ENCODE measurements around the gene PHF14. TPM values are rescaled to one million over a fixed set of nuclear protein-coding genes. Genes with fewer than 3 reads are reported as not detected.
"Not testable (repeated sequence)": the region's sequence is repeated elsewhere in the genome, so short reads cannot be mapped to it uniquely, and the experiment has no call there.

Gene PHF14
- total and polyA plus RNA-seq, 2 donors (not counting 1 experiment from before 2014, with no cell fraction given): 9.6 to 43.7 TPM

DNA sequence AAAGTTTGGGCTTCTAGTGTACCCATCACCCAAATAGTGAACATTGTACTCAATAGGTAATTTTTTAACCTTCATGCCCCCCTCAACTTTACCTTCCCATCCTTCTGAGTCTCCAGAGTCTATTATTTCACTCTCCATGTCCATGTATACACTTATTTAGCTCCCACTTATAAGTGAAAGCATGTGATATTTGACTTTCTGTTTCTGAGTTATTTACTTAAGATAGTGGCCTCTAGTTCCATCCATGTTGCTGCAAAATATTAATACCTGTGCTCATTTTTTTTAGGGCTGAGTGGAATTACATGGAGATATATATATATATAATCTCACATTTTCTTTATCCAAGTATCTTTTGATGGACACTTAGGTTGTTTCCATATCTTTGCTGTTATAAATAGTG, 21.1 kb upstream of the PHF14 start:
- no peaks in the 10 kb centered on the region for H3K79me2 ChIP-seq (ENCODE audit: control insufficient read depth, insufficient read depth, low read length)
- DNase-seq: no peak
- no peak overlapping the region for H3K9ac ChIP-seq (ENCODE audit: low read length)
- H3K4me1 Mint-ChIP-seq: peaks cover 2% of the 10 kb centered on the region
- TF ChIP-seq EZH2 (IDR thresholded peaks at IDR 0.05; ENCODE audit: borderline replicate concordance, insufficient read depth, low read depth, low read length, poor library complexity, severe bottlenecking): no peak
- TF ChIP-seq, protein P1, sequence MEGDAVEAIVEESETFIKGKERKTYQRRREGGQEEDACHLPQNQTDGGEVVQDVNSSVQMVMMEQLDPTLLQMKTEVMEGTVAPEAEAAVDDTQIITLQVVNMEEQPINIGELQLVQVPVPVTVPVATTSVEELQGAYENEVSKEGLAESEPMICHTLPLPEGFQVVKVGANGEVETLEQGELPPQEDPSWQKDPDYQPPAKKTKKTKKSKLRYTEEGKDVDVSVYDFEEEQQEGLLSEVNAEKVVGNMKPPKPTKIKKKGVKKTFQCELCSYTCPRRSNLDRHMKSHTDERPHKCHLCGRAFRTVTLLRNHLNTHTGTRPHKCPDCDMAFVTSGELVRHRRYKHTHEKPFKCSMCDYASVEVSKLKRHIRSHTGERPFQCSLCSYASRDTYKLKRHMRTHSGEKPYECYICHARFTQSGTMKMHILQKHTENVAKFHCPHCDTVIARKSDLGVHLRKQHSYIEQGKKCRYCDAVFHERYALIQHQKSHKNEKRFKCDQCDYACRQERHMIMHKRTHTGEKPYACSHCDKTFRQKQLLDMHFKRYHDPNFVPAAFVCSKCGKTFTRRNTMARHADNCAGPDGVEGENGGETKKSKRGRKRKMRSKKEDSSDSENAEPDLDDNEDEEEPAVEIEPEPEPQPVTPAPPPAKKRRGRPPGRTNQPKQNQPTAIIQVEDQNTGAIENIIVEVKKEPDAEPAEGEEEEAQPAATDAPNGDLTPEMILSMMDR (IDR thresholded peaks at IDR 0.05): no peak
- no peak overlapping the region for H2AFZ ChIP-seq (ENCODE audit: insufficient read depth, low read depth, low read length, poor library complexity, severe bottlenecking)
- H3K9me3 ChIP-seq (ENCODE audit: control extremely low read depth in 1 of 3, control insufficient read depth in 2 of 3, insufficient read depth in 1 of 3, low read length in 2 of 3): no peaks in the 10 kb centered on the region
- no peaks in the 10 kb centered on the region for H3K4me1 ChIP-seq (ENCODE audit: control insufficient read depth in 2 of 2, insufficient read depth in 2 of 2, low read length in 2 of 2)
- peaks cover 3% of the 10 kb centered on the region for H3K27me3 Mint-ChIP-seq
- H3K27me3 ChIP-seq (replicated peaks in 1 of 4; ENCODE audit: control extremely low read depth in 1 of 4, control insufficient read depth in 3 of 4, insufficient read depth in 4 of 4, low read length in 3 of 4): no peaks in the 10 kb centered on the region
- H4K20me1 ChIP-seq (ENCODE audit: control insufficient read depth, insufficient read depth, low read length, poor library complexity, severe bottlenecking): no peaks in the 10 kb centered on the region
- H3K4me3 Mint-ChIP-seq: no peak overlapping the region
- no peak overlapping the region for H3K4me3 ChIP-seq (ENCODE audit: control extremely low read depth in 1 of 5, extremely low read depth in 1 of 5, insufficient read depth in 1 of 5, low read depth in 2 of 5, low read length in 4 of 5)
- no peaks in the 10 kb centered on the region for H3K9me3 Mint-ChIP-seq (ENCODE audit: insufficient read depth)
- intact Hi-C loops (cut with micrococcal nuclease): no loop called here
- no peak overlapping the region for H3K4me2 ChIP-seq (replicated peaks; ENCODE audit: low read depth, low read length, poor library complexity, severe bottlenecking)
- ATAC-seq (ENCODE audit: low read depth): no peak
- no peak overlapping the region for H3K27ac ChIP-seq (ENCODE audit: low read length in 2 of 2)
- no peak overlapping the region for H3K27ac Mint-ChIP-seq
- H3K36me3 ChIP-seq (replicated peaks in 1 of 2; ENCODE audit: control extremely low read depth in 1 of 2, control insufficient read depth in 1 of 2, extremely low read depth in 1 of 2, insufficient read depth in 2 of 2, low read length in 1 of 2): no peaks in the 10 kb centered on the region
- ChIA-PET POLR2A (no interaction called here), CTCF (no interaction called here)

DNA sequence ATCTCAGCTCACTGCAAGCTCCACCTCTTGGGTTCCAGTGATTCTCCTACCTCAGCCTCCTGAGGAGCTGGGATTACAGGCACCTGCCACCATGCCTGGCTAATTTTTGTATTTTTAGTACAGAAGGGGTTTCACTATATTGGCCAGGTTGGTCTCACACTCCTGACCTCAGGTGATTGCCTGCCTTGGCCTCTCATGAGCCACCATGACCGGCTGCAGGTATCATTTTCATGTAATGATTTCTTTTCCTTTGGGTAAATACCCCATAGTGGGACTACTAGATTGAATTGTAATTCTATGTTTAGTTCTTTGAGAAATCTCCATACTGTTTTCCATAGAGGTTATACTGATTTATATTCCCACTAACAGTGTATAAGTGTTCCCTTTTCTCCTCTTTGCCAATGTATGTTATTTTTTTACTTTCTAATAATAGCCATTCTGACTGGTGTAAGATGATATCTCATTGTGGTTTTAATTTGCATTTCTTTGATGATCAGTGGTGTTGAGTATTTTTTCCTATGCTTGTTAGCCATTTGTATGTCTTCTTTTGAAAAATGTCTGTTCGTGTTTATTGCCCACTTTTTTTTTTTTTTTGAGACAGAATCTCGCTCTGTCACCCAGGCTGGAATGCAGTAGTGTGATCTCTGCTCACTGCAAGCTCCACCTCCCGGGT, 20.5 kb upstream of the PHF14 start:
- ATAC-seq (ENCODE audit: low read depth); H3K4me1 ChIP-seq (ENCODE audit: control insufficient read depth in 2 of 2, insufficient read depth in 2 of 2, low read length in 2 of 2); H3K9me3 Mint-ChIP-seq (ENCODE audit: insufficient read depth); H2AFZ ChIP-seq (ENCODE audit: insufficient read depth, low read depth, low read length, poor library complexity, severe bottlenecking); H4K20me1 ChIP-seq (ENCODE audit: control insufficient read depth, insufficient read depth, low read length, poor library complexity, severe bottlenecking); H3K4me1 Mint-ChIP-seq; CTCF ChIA-PET; H3K4me2 ChIP-seq (replicated peaks; ENCODE audit: low read depth, low read length, poor library complexity, severe bottlenecking); H3K4me3 ChIP-seq (ENCODE audit: control extremely low read depth in 1 of 5, extremely low read depth in 1 of 5, insufficient read depth in 1 of 5, low read depth in 2 of 5, low read length in 4 of 5); H3K27me3 Mint-ChIP-seq; H3K27ac ChIP-seq (ENCODE audit: low read length in 2 of 2); H3K4me3 Mint-ChIP-seq; POLR2A ChIA-PET; H3K9ac ChIP-seq (ENCODE audit: low read length); H3K79me2 ChIP-seq (ENCODE audit: control insufficient read depth, insufficient read depth, low read length); DNase-seq; H3K27ac Mint-ChIP-seq; H3K27me3 ChIP-seq (replicated peaks in 1 of 4; ENCODE audit: control extremely low read depth in 1 of 4, control insufficient read depth in 3 of 4, insufficient read depth in 4 of 4, low read length in 3 of 4); intact Hi-C loops (cut with micrococcal nuclease); H3K36me3 ChIP-seq (replicated peaks in 1 of 2; ENCODE audit: control extremely low read depth in 1 of 2, control insufficient read depth in 1 of 2, extremely low read depth in 1 of 2, insufficient read depth in 2 of 2, low read length in 1 of 2); H3K9me3 ChIP-seq (ENCODE audit: control extremely low read depth in 1 of 3, control insufficient read depth in 2 of 3, insufficient read depth in 1 of 3, low read length in 2 of 3): not testable (repeated sequence)
- WGBS (ENCODE audit: insufficient coverage): 41% methylated on average over 3 of the region's 4 CpGs
